IMR-90 (cell line): ENCODE data around the gene PDCD1. TPM values are rescaled to one million over a fixed set of nuclear protein-coding genes. Genes with fewer than 3 reads are reported as not detected.

ENCODE experiments used
- ATAC-seq: fragments of 200-7000 bp; cut with Tn5 transposase; 2 replicates; pipeline ENCODE4 v1.9.1; 2020; ENCODE audit warnings: low read depth, mild to moderate bottlenecking, moderate library complexity
- BruUV-seq: library from RNA; stranded (reverse); fragments of 400-500 nt; replicated peaks from 2 replicates; lab custom pipeline; 2021; lab: Mats Ljungman, UMichigan
- CTCF ChIA-PET: fragments of 300-600 bp; formaldehyde crosslinking; extraction: SDS; loops from one replicate; lab custom pipeline; 2021; ENCODE audit warnings: antibody characterized with exemption; lab: Yijun Ruan, JAX
- POLR2A ChIA-PET: fragments of 300-600 bp; sonication (Branson Sonifier 250); formaldehyde crosslinking; loops from one replicate; lab custom pipeline; 2022; ENCODE audit warnings: antibody characterized with exemption; ENCODE audit not compliant: unreplicated experiment; lab: Charles Lee
- DNase-seq: peaks from one replicate; pipeline ENCODE4 v3.0.0; 2013
- H2AFZ ChIP-seq: replicated peaks from 2 replicates; pipeline ENCODE3; 2013; ENCODE audit warnings: low read length, mild to moderate bottlenecking; ENCODE audit not compliant: poor library complexity
- H2AK5ac ChIP-seq: 2 replicates; pipeline ENCODE4 v1.6.1; 2013; ENCODE audit warnings: low read depth, low read length, inconsistent platforms
- H2AK9ac ChIP-seq: replicated peaks from 2 replicates; pipeline ENCODE3; 2013; ENCODE audit warnings: mild to moderate bottlenecking, low read depth, low read length, moderate library complexity; ENCODE audit not compliant: poor library complexity
- H2BK120ac ChIP-seq: 2 replicates; pipeline ENCODE4 v1.6.1; 2013; ENCODE audit warnings: low read depth, low read length, inconsistent platforms
- H2BK15ac ChIP-seq: 3 replicates; pipeline ENCODE4 v1.6.1; 2013; ENCODE audit warnings: low read depth, low read length, inconsistent platforms
- H2BK20ac ChIP-seq: 2 replicates; pipeline ENCODE4 v1.6.1; 2013; ENCODE audit warnings: low read depth, mild to moderate bottlenecking, inconsistent platforms, low read length, moderate library complexity
- H2BK5ac ChIP-seq: 2 replicates; pipeline ENCODE4 v1.6.1; 2013; ENCODE audit warnings: mild to moderate bottlenecking, low read depth, low read length, inconsistent platforms; ENCODE audit not compliant: poor library complexity, severe bottlenecking
- H3K14ac ChIP-seq: replicated peaks from 2 replicates; pipeline ENCODE4 v1.6.1; 2013; ENCODE audit warnings: low read depth, low read length, inconsistent platforms
- H3K18ac ChIP-seq: 2 replicates; pipeline ENCODE4 v1.6.1; 2013; ENCODE audit warnings: low read depth, low read length, control low read depth
- H3K23ac ChIP-seq: 2 replicates; pipeline ENCODE4 v1.6.1; 2013; ENCODE audit warnings: low read depth, low read length, inconsistent platforms
- H3K27ac ChIP-seq: 2 replicates; pipeline ENCODE4 v1.5.1; 2013; ENCODE audit warnings: mild to moderate bottlenecking, control low read depth, low read length; ENCODE audit not compliant: insufficient read depth
- H3K27me3 ChIP-seq: 2 replicates; pipeline ENCODE4 v1.6.1; 2013; ENCODE audit warnings: low read length; ENCODE audit not compliant: control insufficient read depth, insufficient read depth
- H3K36me3 ChIP-seq: 2 replicates; pipeline ENCODE4 v1.6.1; 2013; ENCODE audit warnings: low read length, mixed read lengths; ENCODE audit not compliant: control insufficient read depth, insufficient read depth
- H3K4ac ChIP-seq: 2 replicates; pipeline ENCODE4 v1.6.1; 2013; ENCODE audit warnings: low read depth, low read length, inconsistent platforms
- H3K4me1 ChIP-seq: 2 replicates; pipeline ENCODE4 v1.6.1; 2013; ENCODE audit warnings: low read length, mixed read lengths; ENCODE audit not compliant: control insufficient read depth, insufficient read depth
- H3K4me2 ChIP-seq: 2 replicates; pipeline ENCODE4 v1.6.1; 2013; ENCODE audit warnings: low read depth, mild to moderate bottlenecking, control low read depth, low read length, moderate library complexity
- H3K4me3 ChIP-seq: 2 replicates; pipeline ENCODE4 v1.5.1; 2013; ENCODE audit warnings: low read depth, mild to moderate bottlenecking, control low read depth, low read length, moderate library complexity; ENCODE audit not compliant: insufficient read depth
- H3K56ac ChIP-seq: 2 replicates; pipeline ENCODE4 v1.6.1; 2013; ENCODE audit warnings: low read length, inconsistent platforms; ENCODE audit not compliant: insufficient read depth; ENCODE audit errors: extremely low read depth
- H3K79me1 ChIP-seq, 2 experiments: 2 replicates each; pipeline ENCODE4 v1.6.1; 2013; ENCODE audit warnings: low read length in 2 of 2, inconsistent platforms in 1 of 2, low read depth in 1 of 2
- H3K9ac ChIP-seq: 2 replicates; pipeline ENCODE4 v1.6.1; 2013; ENCODE audit warnings: low read depth, low read length, control low read depth
- H3K9me1 ChIP-seq: 2 replicates; pipeline ENCODE4 v1.6.1; 2013; ENCODE audit warnings: low read length, inconsistent platforms; ENCODE audit not compliant: insufficient read depth
- H3K9me3 ChIP-seq: 2 replicates; pipeline ENCODE4 v1.6.1; 2013; ENCODE audit warnings: low read length; ENCODE audit not compliant: control insufficient read depth, insufficient read depth
- H4K20me1 ChIP-seq: 2 replicates; pipeline ENCODE4 v1.6.1; 2013; ENCODE audit warnings: low read length, inconsistent platforms; ENCODE audit not compliant: insufficient read depth
- H4K5ac ChIP-seq: 2 replicates; pipeline ENCODE4 v1.6.1; 2013; ENCODE audit warnings: mild to moderate bottlenecking, low read depth, low read length, control low read depth
- H4K8ac ChIP-seq, 2 experiments: 2 replicates each; pipeline ENCODE4 v1.6.1; 2013; ENCODE audit warnings: low read depth in 2 of 2, low read length in 2 of 2, control low read depth in 1 of 2, inconsistent platforms in 1 of 2
- H4K91ac ChIP-seq: 2 replicates; pipeline ENCODE4 v1.6.1; 2013; ENCODE audit warnings: low read depth, low read length, inconsistent platforms; ENCODE audit not compliant: insufficient read depth
- CEBPB ChIP-seq: IDR thresholded peaks from 2 replicates; pipeline ENCODE4 v1.6.1; 2012; ENCODE audit warnings: low read depth, low read length, improper control_type of control experiment
- CHD1 ChIP-seq: IDR thresholded peaks from 2 replicates; pipeline ENCODE4 v1.6.1; 2012; ENCODE audit warnings: low read depth, low read length, improper control_type of control experiment
- CTCF ChIP-seq: conservative IDR thresholded peaks from 2 replicates; pipeline ENCODE4 v1.5.1; 2012; ENCODE audit warnings: mild to moderate bottlenecking, low read depth, low read length, improper control_type of control experiment
- ELK1 ChIP-seq: fragments of 150-350 bp; IDR thresholded peaks from 2 replicates; pipeline ENCODE4 v1.6.1; 2016; ENCODE audit warnings: low read depth, mild to moderate bottlenecking, low read length, moderate library complexity, borderline replicate concordance
- FOS ChIP-seq: fragments of 150-350 bp; IDR thresholded peaks from 2 replicates; pipeline ENCODE4 v1.6.1; 2016; ENCODE audit warnings: low read depth, low read length
- MAFK ChIP-seq: IDR thresholded peaks from 2 replicates; pipeline ENCODE4 v1.6.1; 2012; ENCODE audit warnings: low read depth, low read length, improper control_type of control experiment
- MXI1 ChIP-seq: IDR thresholded peaks from 2 replicates; pipeline ENCODE4 v1.6.1; 2012; ENCODE audit warnings: low read depth, mild to moderate bottlenecking, low read length, moderate library complexity, borderline replicate concordance
- NFE2L2 ChIP-seq: fragments of 150-350 bp; IDR thresholded peaks from 2 replicates; pipeline ENCODE4 v1.6.1; 2016; ENCODE audit warnings: low read depth, mild to moderate bottlenecking, low read length
- POLR2A ChIP-seq: IDR thresholded peaks from 2 replicates; pipeline ENCODE4 v1.6.1; 2012; ENCODE audit warnings: mild to moderate bottlenecking, low read depth, low read length
- RCOR1 ChIP-seq: IDR thresholded peaks from 2 replicates; pipeline ENCODE4 v1.6.1; 2012; ENCODE audit warnings: mild to moderate bottlenecking, low read length, improper control_type of control experiment; ENCODE audit not compliant: insufficient replicate concordance
- RFX5 ChIP-seq: IDR thresholded peaks from 2 replicates; pipeline ENCODE4 v1.8.0; 2012; ENCODE audit warnings: low read depth, mild to moderate bottlenecking, low read length, moderate library complexity
- SMC3 ChIP-seq: fragments of 150-350 bp; IDR thresholded peaks from 2 replicates; pipeline ENCODE4 v1.6.1; 2016; ENCODE audit warnings: low read depth, mild to moderate bottlenecking, antibody characterized with exemption, low read length, moderate library complexity
- WGBS, 2 experiments: methylation state at CpG; one replicate each; pipeline versions ENCODE4 v1.1.5 to v1.1.7; 2013; ENCODE audit warnings: missing lambda C conversion rate in 2 of 2; ENCODE audit not compliant: insufficient read length in 1 of 2; ENCODE audit errors: extremely low coverage in 2 of 2; 5-methylcytosine and 5-hydroxymethylcytosine counted together
- dilution Hi-C: fragments of 300-500 bp; cut with HindIII; formaldehyde crosslinking; loops from one replicate; pipeline ENCODE4 v1.14.3; 2018; ENCODE audit warnings: low sequenced_read_pairs; ENCODE audit not compliant: unreplicated experiment
- in situ Hi-C: fragments of 300-500 bp; cut with MboI; formaldehyde crosslinking; loops from 3 replicates; pipeline ENCODE4 v1.14.3; 2019; ENCODE audit warnings: low sequenced_read_pairs, inconsistent platforms, mixed read lengths
- intact Hi-C: fragments of 100-400 bp; cut with micrococcal nuclease; formaldehyde crosslinking; loops from 2 replicates; pipeline ENCODE4 v1.10.0; 2022
- polyA plus RNA-seq, 3 experiments: library from polyadenylated mRNA; depleted of rRNA; stranded (reverse); fragments of >200 nt; gene quantifications; 2 replicates each; pipeline ENCODE4 v1.2.3, GENCODE V29; 2012; ENCODE audit warnings: low replicate concordance in 1 of 3
- total RNA-seq: library from RNA; depleted of rRNA; stranded (reverse); fragments of >200 nt; gene quantifications from 2 replicates; pipeline ENCODE4 v1.2.3, GENCODE V29; 2012

Gene PDCD1
- total and polyA plus RNA-seq, 2 of the 4 experiments (the other 2 are of a cell fraction), result not detected

GRCh38 chr2:241862775-241863535, 4.3 kb upstream of the PDCD1 start:
- Histone ChIP-seq H4K5ac (no peak overlapping the region), H2AK5ac (no peak overlapping the region), H3K4me3 (no peak overlapping the region), H2BK20ac (no peak overlapping the region), H3K9me1 (peaks cover 19% of the 10 kb centered on the region), H3K18ac (no peak overlapping the region), H4K20me1 (peaks cover 5% of the 10 kb centered on the region), H3K23ac (no peak overlapping the region), H3K27me3 (peaks cover 26% of the 10 kb centered on the region), H3K56ac (no peak overlapping the region), H2BK15ac (no peak overlapping the region), H2BK5ac (no peak overlapping the region), H2AFZ (peak overlapping the region; percentile 81), H3K4me1 (no peaks in the 10 kb centered on the region; the same call in 1 of the 2 replicates), H3K9me3 (no peaks in the 10 kb centered on the region), H3K27ac (no peak overlapping the region), H3K36me3 (no peaks in the 10 kb centered on the region), H3K79me1 (no peaks in the 10 kb centered on the region), H3K9ac (no peak overlapping the region), H2AK9ac (peak overlapping the region; percentile 1), H2BK120ac (no peak overlapping the region), H4K91ac (no peak overlapping the region), H4K8ac (no peak overlapping the region), H3K14ac (no peak overlapping the region), H3K4ac (no peak overlapping the region), H3K4me2 (no peak overlapping the region)
- no peak for ATAC-seq
- TF ChIP-seq MXI1 (no peak), RFX5 (no peak), CEBPB (no peak), MAFK (no peak), SMC3 (no peak), NFE2L2 (no peak), CHD1 (no peak), ELK1 (no peak), RCOR1 (no peak), FOS (no peak), POLR2A (no peak), CTCF (no peak)
- DNase-seq, result no peak
- CTCF ChIA-PET, result no interaction called here
- BruUV-seq, result no TSS peak
- in situ Hi-C loops (no loop called here), dilution Hi-C loops (no loop called here), intact Hi-C loops (no loop called here)
- WGBS, 2 experiments, result 62% methylated on average over 3 of the region's 22 CpGs; no CpG with 5 or more reads in 1 of the 2 experiments
- POLR2A ChIA-PET, result no interaction called here
